ENCODE data around the gene FRYL.
A peak's percentile ranks its signal among the peaks of the same experiment; 100 is the strongest.

- TF ChIP-seq CTCF (IDR thresholded peaks at IDR 0.05; ENCODE audit: low read length) = peak; percentile 88
- no peak for TF ChIP-seq EZH2 (IDR thresholded peaks at IDR 0.05; ENCODE audit: borderline replicate concordance, low read length)
Observed at GRCh38 chr4:48578132-48578968, 201.7 kb downstream of the FRYL start.

Measured in OCI-LY1 (cell line).